GM10248 (cell line): ENCODE data around the gene SMTNL1.

Source experiments
- CTCF ChIA-PET: fragments of 300-600 bp; sonication (Branson Sonifier 250); formaldehyde crosslinking; extraction: SDS; loops from one replicate; lab custom pipeline; 2021; ENCODE audit warnings: antibody characterized with exemption; lab: Yijun Ruan, JAX
- POLR2A ChIA-PET: fragments of 350-650 bp; sonication (Branson Sonifier 250); formaldehyde crosslinking; extraction: SDS; loops from one replicate; lab custom pipeline; 2020; ENCODE audit warnings: antibody characterized with exemption; lab: Yijun Ruan, JAX
- DNase-seq: peaks from one replicate; pipeline ENCODE4 v3.0.0; 2012; ENCODE audit errors: extremely low spot score
- TF ChIP-seq, protein P1 (sequence below): IDR thresholded peaks from 2 replicates; pipeline ENCODE4 v1.5.1; 2012; ENCODE audit warnings: mild to moderate bottlenecking, low read depth; ENCODE audit errors: extremely low read depth, missing control alignments, control extremely low read depth

The SMTNL1 gene

DNA sequence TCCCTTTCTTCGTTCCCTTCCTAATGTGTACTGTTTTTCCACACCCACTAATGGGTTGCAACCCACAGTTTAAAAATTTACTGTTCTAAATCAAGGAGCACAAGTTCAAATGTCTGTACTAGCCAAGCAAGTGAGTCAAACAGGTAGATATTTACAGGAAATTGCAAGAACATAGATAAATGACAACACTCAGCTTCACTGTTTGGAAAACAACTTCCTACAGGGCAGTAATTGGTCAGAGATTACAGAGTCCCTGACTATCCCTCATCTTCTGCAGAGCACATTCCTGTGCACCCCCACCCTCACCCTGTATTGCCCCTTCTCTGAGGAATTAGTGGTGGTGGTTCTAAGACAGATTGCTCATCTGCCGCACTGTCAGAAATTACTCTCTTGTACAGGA, 62.0 kb downstream of the SMTNL1 start:
- POLR2A ChIA-PET: no interaction called here
- DNase-seq: no peak
- CTCF ChIA-PET: interaction anchor here (1.1 to 1.2 kb wide), 2 partner anchors 21 to 72 kb away, joined by 3 read pairs; no protein-coding TSS in a partner anchor
- TF ChIP-seq, protein P1, sequence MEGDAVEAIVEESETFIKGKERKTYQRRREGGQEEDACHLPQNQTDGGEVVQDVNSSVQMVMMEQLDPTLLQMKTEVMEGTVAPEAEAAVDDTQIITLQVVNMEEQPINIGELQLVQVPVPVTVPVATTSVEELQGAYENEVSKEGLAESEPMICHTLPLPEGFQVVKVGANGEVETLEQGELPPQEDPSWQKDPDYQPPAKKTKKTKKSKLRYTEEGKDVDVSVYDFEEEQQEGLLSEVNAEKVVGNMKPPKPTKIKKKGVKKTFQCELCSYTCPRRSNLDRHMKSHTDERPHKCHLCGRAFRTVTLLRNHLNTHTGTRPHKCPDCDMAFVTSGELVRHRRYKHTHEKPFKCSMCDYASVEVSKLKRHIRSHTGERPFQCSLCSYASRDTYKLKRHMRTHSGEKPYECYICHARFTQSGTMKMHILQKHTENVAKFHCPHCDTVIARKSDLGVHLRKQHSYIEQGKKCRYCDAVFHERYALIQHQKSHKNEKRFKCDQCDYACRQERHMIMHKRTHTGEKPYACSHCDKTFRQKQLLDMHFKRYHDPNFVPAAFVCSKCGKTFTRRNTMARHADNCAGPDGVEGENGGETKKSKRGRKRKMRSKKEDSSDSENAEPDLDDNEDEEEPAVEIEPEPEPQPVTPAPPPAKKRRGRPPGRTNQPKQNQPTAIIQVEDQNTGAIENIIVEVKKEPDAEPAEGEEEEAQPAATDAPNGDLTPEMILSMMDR: no peak
